GM18861 (cell line): ENCODE results near the gene RIPPLY1.
"Not testable (repeated sequence)": the region's sequence is repeated elsewhere in the genome, so short reads cannot be mapped to it uniquely, and the experiment has no call there.

Experiments
- ATAC-seq: cut with Tn5 transposase; IDR thresholded peaks from one replicate; pipeline ENCODE4 v1.9.1; 2021; ENCODE audit not compliant: unreplicated experiment

The RIPPLY1 gene

DNA sequence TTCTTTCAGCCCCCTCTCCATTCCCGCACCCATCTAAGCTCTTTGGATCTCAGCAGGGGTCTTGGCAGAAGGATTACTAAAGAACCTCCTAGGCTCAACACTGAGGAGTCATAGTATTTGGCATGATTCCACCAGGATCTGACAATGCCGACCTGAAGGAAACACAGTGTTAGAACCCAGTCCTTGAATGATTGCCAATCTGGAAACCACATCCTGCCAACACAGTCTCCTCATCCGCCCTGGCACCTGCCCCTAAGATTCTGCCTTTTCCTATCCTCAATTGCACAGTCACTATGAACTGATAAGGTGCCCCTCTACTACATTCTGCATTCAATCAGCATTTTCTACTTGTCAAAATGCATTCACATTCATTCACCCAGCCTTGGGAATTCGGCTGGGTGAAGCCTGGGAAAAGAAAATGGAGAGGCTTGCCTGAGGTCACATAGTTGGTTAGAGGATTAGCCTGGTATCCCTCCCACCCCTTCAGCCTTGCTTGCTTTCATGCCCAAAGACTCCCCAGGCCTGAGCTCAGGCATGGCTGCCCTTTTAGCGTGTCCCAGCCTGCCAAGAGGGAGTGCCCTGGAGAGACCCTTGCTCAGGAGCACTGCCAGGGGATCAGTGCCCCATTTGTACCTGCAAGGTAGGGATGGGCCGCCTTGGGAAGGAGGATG lies 14.8 kb upstream of the RIPPLY1 start:
- peak; percentile 59 for ATAC-seq

DNA sequence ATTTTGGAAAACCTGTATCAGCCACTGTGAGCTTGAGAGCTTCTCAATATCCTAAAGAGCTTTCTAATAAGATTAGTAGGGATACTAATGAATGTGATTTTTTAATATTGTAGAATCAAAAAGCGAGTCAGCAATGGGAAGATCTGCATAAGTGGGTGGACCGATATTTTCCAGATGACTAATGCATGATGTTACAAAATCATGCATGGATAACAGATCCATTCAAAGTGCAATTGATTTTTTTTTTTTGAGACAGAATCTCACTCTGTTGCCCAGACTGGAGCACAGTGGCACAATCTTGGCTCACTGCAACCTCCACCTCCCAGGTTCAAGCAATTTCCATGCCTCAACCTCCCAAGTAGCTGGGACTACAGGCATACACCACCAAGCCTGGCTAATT lies 9.7 kb upstream of the RIPPLY1 start:
- ATAC-seq = no peak

DNA sequence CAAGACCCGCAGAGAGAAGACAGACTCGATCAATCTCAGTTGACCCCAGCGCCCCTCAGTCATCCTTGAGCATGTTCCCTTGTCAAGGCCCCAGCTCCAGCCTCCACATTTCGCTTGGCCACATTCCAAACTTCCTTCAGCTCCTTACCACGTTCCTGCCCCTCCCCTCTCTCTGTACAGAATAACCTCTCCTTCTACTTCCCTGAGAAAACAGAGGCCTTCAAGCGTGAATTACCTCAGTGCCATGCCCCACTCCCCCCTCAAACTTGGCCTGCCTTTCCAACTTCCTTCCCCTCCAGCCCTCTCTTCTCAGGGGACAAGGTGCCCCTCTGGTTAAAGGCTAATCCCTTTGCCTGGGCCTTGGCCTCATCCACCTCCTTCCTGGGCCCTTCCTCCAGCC lies 3.2 kb upstream of the RIPPLY1 start:
- ATAC-seq = no peak

DNA sequence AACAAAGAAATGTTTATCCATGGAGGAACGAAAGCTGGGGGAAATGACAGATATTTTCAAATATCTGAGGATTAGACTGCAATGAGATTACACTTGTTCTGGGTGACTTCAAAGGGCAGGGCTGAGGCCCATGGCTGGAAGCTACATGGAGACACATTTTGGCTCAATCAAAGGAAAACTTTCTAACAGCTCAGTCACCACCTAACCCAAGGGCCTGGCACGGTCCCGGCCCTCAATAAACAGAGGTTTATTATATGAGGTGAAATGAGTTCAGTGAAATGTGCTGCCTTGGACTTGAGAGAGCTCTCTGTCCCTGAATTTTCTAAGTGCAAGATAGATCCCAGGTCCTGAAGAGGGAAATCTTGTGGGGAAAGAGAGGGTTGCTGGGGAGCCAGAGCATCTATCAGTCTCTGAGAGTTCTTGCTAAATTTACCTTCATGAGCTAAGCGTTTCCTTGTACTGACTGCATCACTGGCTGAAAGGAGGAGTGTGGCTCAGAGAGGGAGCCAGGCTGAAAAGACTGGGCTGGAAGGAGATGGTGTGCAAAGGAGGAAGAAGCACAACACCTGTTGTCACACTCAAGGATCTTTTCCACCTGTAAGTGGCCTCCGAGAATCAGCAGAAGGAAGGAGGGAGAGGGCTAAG lies 2.0 kb upstream of the RIPPLY1 start:
- ATAC-seq = no peak

DNA sequence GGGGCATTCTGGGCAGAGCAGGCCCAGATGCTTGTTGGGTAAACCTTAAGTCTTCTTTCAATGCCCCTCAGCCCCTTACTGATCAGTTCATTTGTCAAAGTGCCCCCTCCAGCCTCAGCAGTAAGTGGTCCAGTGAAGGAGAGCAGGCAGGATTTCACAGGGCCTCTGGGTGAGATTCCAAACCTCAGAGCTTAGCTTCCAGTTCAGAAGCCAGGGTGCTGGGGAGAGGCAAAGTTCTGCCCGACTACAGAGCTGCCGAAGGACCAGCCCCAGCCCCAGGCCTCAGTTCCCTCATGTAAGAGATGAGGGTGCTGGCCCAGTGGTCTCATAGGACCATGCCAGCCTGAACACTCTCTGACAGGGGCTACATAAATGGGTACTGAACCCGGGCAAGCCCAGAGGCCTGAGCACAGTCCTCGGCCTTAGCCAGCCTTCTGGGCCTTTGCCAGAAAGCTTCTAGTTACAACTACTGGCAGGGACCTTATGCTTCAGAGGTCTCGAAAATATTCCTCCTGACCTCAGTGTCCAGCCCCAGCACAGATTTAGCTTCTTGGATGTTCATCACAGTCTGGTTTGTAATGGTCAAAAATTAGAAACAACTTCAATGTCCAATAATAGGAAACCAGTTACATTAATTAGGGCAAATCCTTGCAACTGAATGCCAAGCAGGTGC lies 851 bp upstream of the RIPPLY1 start:
- ATAC-seq = peak; percentile 16

DNA sequence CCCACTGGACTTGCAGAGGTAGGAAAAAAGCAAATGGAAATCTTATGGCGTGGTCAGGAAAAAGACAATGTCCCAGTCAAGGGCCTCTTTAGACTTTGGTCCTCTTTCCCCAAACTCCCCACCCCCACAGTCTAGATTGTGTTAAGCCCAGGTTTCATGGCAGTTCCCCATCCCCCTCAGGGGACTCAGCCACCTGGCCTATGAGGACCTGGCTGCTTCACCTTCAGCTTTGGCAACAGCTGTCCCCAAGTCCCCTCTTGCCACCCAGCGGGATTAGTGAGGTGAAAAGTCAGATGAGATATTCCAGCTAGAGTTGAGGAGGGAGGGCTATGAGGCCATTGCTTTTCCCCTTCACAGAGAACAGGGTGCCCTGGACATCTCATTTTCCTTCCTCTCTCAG lies 457 bp downstream of the RIPPLY1 start:
- no peak for ATAC-seq

DNA sequence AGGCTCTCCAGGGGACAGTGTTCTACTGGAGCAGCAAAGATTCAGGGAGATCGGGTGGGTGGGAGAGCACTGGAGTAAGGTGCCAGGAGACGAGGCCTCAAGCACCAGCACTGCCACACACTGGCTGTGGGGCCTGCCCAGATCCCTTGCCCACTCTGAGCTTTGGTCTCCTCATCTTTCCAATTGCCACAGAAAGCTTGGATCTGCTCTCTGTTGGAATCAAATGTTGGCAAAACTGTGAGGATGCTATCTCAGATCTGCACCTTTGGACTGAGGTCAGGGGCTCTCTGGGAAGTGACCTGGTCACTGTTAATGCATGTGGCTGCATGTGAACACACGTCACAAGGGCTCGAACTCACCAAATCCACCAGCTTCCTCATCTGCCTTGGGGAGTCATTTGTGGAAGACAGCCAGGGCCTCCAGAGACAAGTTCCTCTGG lies 1.3 kb downstream of the RIPPLY1 start:
- ATAC-seq = no peak

DNA sequence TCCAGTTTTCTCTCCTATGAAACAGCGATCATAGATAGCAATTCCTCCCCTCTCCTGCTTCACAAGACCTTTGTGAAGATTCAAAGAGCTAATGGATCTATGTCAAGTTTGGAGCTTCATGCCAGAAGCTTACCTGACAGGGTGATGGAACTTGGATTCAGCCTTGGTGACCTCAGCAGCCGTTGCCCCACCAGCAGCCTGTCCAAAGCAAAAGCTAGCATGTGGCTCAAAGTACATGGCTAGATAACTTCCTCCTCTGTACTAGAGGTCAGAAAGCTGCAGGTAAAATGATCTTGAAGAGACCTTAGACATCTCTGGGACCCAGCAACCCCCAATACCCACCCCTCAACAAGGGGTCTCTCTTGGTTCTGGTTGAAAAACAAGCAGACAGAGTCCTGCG lies 1.8 kb downstream of the RIPPLY1 start:
- no peak for ATAC-seq

DNA sequence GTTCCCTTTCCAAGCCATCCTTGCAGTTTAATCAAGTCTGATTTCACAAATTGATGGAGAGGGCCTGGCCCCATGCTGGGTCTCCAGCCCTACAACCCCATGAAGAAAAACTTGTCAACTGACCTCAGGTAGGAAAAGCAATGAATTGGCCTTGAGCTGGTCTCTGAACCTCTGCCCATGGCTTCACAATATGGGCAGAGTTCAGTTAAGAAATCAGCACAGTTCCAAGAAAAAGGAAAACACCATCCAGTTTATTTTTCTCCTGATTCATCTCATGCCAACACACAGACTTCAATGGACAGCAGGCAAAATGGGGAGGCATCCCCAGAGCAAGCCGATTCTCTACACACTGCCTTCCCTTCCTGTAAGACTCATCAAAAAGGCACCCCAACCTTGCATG lies 3.3 kb downstream of the RIPPLY1 start:
- ATAC-seq = no peak

DNA sequence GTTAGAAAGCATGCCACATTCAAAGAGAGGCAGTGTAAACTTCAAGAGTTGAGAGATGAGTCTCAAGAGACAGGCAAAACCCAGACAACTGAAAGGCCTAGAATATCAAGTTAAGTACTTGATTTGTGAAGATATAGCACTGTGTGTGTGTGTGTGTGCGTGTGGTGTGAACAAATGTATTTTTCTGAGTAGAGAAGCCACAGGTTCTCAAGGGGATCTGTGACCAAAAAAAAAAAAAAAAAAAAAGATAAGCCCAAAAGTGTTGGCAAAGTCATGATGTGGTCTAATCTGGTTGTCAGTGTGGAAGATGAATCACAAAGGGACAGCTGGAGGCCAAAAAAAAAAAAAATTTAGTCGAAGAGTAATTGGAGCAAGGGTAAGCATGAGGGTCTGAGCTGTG lies 3.9 kb downstream of the RIPPLY1 start:
- ATAC-seq = no peak

DNA sequence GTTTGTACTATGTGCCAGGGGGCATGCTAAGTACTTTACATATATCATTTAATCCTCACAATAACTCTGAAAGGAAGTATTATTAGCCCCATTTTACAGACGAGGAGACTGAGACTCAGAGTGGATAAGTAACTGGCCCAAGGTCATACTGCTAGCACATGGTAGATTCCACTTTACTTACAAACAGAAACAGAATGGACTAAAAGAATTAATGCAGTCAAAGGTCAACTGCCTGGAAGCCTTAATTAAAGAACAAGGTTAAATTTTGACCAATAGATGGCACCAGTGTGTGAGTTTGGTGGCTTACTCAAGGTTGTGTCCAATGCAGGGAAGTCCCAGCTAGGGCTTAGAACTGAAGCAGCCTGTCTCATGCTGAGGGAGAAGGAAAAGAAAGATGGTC lies 4.7 kb downstream of the RIPPLY1 start:
- ATAC-seq = peak; percentile 78

DNA sequence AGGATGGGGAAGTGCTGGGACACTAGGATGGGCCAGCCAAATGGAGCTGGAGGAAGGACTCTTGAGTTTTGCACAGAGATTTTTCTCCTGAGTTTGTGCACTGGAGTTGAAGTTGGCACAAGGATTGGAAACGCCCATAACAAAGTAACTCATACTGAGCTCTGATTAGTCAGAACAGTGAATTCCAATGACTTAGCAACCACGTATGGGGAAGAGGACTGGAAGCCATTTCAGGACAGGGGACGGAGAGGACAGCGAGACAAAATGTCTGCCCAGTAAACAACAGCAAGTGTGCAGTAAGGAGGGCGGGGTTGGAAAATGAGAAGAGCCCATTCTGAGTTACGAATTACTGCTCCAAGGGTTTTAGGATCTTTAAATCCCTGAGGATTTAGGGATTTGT lies 5.9 kb downstream of the RIPPLY1 start:
- no peak for ATAC-seq

DNA sequence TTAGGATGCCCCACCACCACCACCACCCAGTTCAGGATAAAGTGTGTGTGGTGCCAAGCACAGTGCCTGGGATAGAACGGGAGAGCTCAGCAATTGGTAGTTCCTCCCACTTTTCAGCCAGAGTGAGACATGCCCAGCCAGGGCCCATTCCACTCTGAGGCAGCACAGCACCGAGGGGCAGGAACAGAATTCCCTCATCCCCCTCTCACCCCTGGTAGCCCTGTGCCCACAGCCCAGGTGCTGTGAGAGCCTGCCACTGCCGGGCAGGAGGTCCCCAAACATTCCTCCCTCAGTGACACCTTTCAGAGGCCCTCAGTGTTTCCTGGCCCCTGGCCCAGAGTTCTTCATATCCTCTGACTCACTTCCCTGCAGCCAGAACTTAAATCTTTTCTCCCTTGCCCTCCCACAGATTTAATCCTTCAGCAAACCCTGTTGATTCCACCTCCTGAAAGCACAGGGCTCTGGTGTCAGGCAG lies 8.1 kb downstream of the RIPPLY1 start:
- ATAC-seq = no peak

DNA sequence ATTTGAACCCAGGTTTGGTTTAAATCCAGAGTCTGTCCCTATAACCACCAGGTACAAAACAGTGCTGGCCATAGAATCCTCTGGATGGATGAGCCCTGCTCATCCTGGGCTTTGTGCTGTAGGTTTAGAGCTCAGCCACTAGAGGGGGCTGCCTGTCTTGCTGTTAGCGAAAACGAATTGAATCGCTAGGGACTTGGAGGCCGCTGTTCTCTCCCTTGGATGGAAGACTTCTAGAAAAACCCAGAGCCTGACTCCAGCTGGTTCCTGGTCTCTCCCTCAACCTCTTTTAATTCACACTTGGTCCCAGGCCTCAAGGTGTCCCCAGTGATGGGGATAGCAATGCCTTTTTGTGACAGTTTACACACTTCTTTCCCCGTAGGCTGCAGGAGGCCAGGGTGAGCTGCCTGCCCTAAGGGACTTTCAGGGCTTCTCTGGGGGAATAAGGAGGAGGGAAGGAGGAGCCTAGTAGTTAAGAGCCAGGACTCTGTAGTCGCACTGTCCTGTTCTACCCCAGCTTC lies 8.7 kb downstream of the RIPPLY1 start:
- peak; percentile 66 for ATAC-seq

DNA sequence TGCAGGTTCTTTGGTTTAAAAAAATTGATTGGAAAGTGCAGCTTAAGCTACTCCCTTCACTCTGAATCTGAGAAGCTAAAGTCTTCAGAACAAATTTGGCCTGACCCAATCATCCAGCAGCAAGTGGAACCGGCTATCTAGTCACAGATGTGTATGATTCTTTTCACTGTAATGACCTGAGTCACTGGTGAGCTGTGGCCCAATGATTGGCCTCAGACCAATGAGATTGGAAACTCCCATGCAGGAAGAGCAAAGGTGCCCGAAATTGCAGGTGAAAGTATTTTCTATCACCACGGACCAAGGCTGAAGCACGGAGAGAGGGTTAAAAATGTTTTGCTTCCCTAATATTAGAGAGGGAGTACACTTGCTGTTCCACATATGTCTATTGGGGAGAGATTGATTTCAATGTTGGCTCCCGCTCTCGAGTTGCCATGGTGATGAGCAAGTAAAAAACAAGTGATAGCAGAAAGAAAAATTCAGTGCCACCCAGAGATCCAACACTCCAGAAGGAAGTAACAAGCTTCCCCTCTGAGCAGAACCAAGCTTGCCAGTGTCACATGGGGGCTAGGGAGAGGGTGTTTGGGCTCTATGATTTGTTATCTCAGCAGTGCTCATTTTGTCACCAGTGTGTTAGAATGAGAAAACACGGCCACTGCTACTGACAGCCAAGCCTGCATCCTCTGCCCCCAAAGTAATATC lies 11.2 kb downstream of the RIPPLY1 start:
- no peak for ATAC-seq

DNA sequence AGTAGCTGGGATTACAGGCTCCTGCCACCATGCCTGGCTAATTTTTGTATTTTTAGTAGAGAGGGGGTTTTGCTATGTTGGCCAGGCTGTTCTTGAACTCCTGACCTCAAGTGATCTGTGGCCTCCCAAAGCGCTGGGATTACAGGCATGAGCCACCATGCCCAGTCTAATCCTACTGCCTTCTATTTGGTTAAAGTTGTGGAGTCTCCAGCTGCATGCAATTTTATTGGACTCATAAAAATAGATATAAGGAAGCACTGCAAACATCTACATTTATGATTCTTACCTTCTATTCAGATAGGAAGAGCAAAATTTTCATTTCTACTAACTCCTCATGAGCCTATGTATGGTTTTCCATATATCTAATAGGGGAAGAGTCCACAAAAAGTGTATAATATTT lies 13.7 kb downstream of the RIPPLY1 start:
- no peak for ATAC-seq

DNA sequence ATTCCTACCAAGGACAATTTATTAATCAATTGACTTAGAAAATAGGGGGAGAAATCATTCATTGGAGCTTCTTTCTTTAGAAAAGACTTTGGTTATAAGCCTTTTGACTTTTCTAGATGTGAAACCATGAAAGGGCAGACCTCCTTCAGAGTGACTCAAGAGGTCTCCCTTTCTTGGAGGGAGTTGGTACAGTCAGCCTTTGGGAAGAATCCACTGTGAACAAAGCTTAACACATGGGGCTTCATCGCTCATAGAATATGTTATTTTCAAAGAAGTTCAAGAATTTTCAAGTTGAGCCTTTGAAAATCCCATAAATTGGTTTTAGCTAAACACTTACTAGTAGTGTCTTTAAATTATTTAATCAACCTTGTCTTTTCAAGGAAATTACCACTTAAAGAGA lies 28.0 kb downstream of the RIPPLY1 start:
- ATAC-seq = no peak

DNA sequence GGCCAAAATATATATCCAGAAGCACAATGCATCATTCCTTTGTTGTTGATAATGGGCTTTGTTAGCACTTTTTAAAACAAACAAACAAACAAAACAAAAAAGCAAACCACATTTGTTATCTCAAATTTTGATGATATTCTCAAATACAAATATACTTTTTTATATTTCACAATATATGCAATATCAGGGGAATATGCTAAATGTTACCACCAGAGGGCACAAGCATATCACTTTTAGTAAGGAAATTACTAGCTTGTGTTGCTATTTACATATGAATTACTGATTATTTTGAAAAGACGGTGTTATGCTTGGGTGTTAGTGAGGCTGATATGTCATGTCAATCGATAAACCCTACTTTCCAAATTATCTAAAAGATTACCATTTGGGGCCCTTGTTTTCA lies 29.1 kb downstream of the RIPPLY1 start:
- ATAC-seq = no peak

DNA sequence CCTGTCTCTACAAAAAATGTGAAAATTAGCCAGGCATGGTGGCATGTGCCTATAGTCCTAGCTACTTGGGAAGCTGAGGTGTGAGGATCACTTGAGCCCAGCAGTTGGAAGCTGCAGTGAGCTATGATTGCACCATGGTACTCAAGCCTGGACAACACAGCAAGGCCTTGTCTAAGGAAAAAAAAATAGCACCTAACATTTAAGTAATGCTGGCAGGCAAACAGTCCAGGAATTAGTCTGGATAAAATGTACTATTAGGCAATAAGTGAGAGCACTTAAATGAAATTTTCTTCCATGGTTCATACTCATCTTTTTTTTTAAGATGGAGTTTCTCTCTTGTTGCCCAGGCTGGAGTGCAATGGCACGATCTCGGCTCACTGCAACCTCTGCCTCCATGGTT lies 30.3 kb downstream of the RIPPLY1 start:
- ATAC-seq = not testable (repeated sequence)

DNA sequence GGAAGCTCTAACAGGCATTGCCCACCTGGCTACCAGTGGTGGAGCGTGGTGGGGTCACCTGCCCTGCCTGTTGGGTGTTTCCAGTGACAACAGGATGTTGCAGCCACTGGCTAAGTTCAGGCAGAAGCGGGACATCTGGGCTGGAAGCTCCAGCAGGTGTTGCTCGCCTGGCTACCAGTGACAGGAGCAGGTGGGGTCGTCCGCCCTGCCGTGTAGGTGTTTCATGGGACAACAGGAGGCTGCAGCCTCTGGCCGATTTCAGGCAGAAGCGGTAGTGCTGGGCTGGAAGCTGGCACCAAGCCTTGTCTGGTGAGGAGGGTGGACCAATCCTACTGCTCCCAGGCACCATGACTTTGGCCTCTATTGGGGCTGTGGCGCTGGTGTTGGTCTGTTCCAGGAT lies 39.4 kb downstream of the RIPPLY1 start:
- ATAC-seq = no peak

DNA sequence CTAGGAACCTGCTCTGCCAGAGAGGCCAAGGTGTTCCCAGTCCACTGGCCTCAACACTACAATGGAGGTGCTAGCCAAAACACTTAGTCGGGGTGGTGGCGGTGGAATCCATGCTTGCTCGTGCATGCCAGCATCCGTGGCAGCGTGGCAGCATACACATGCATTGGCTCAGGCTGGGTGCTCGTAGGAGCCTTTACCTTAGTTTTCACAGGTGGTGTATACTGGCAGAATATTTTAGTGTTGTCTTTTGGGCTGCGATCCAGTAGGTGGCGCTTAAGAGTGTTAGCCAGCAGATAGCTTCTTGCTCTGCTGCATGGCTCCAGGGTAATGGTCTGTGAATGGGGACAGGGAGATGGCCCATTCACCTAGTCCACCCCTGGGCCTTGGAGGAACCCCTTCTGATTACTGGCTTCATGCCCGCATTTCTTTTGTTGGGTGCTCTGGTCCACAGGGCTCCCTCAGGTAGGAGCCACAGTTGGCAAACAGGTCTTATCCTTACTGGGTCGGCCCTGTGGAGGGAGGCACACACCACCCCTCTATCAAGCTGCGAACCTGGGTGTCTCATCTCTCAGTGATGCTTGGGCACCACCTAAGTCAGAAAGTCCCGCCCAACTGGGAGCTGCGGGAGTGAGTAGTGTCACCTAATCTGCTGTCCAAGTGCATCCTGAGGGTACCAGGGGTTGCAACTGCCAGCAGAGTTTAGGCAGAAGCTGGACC lies 40.0 kb downstream of the RIPPLY1 start:
- ATAC-seq = peak; percentile 84
